GM23248 (cell line): ENCODE data around the gene SEMA3G. TPM values are rescaled to one million over a fixed set of nuclear protein-coding genes. Genes with fewer than 3 reads are reported as not detected.

ENCODE experiments used
- DNase-seq: peaks from one replicate; pipeline ENCODE4 v3.0.0-alpha.2; 2015
- H2AFZ ChIP-seq: fragments of 200-600 bp; sonication (generic); 2 replicates; pipeline ENCODE4 v1.6.1; 2016; ENCODE audit warnings: antibody characterized with exemption
- H3F3A ChIP-seq: fragments of 200-600 bp; sonication (generic); 2 replicates; pipeline ENCODE4 v1.6.1; 2016; ENCODE audit warnings: mild to moderate bottlenecking, antibody characterized with exemption, mixed run types; ENCODE audit not compliant: insufficient read depth
- H3K27ac ChIP-seq: fragments of 200-600 bp; sonication (generic); 2 replicates; pipeline ENCODE4 v1.5.1; 2016; ENCODE audit warnings: mild to moderate bottlenecking
- H3K27me3 ChIP-seq: fragments of 200-600 bp; sonication (generic); replicated peaks from 2 replicates; pipeline ENCODE4 v1.6.1; 2016; ENCODE audit warnings: mild to moderate bottlenecking; ENCODE audit not compliant: insufficient read depth
- H3K36me3 ChIP-seq: fragments of 200-600 bp; sonication (generic); 2 replicates; pipeline ENCODE4 v1.6.1; 2016; ENCODE audit warnings: low read depth, mild to moderate bottlenecking
- H3K4me1 ChIP-seq: fragments of 200-600 bp; sonication (generic); 2 replicates; pipeline ENCODE4 v1.6.1; 2016; ENCODE audit warnings: mild to moderate bottlenecking; ENCODE audit not compliant: insufficient read depth
- H3K4me2 ChIP-seq: fragments of 200-600 bp; sonication (generic); one replicate; pipeline ENCODE4 v1.6.1; 2016; ENCODE audit warnings: mild to moderate bottlenecking; ENCODE audit not compliant: unreplicated experiment
- H3K4me3 ChIP-seq: fragments of 200-600 bp; sonication (generic); 2 replicates; pipeline ENCODE4 v1.5.1; 2016; ENCODE audit warnings: mild to moderate bottlenecking
- H3K79me2 ChIP-seq: fragments of 200-600 bp; sonication (generic); 2 replicates; pipeline ENCODE4 v1.6.1; 2016; ENCODE audit warnings: mild to moderate bottlenecking; ENCODE audit not compliant: insufficient read depth
- H3K9ac ChIP-seq: fragments of 200-600 bp; sonication (generic); 2 replicates; pipeline ENCODE4 v1.6.1; 2016; ENCODE audit warnings: mild to moderate bottlenecking
- H3K9me2 ChIP-seq: fragments of 200-600 bp; sonication (generic); 2 replicates; pipeline ENCODE4 v1.6.1; 2016; ENCODE audit warnings: mixed run types, mild to moderate bottlenecking, moderate library complexity; ENCODE audit not compliant: insufficient read depth
- H3K9me3 ChIP-seq: fragments of 200-600 bp; sonication (generic); one replicate; pipeline ENCODE4 v1.6.1; 2017; ENCODE audit warnings: low read depth
- H4K20me1 ChIP-seq: fragments of 200-600 bp; sonication (generic); 2 replicates; pipeline ENCODE4 v1.6.0; 2016; ENCODE audit not compliant: insufficient read depth
- EZH2 ChIP-seq: fragments of 200-600 bp; sonication (generic); IDR thresholded peaks from 2 replicates; pipeline ENCODE4 v1.6.1; 2018; ENCODE audit warnings: antibody characterized with exemption, mild to moderate bottlenecking; ENCODE audit not compliant: insufficient read depth, poor library complexity, severe bottlenecking
- EZH2phosphoT487 ChIP-seq: fragments of 200-600 bp; sonication (generic); IDR thresholded peaks from 2 replicates; pipeline ENCODE4 v1.6.1; 2018; ENCODE audit warnings: antibody characterized with exemption, moderate library complexity, mild to moderate bottlenecking, low read depth; ENCODE audit not compliant: insufficient read depth
- WGBS, 2 experiments: methylation state at CpG; one replicate each; pipeline ENCODE4 v1.1.6; 2015 to 2017; ENCODE audit warnings: low lambda C conversion rate in 2 of 2, low coverage in 1 of 2; ENCODE audit errors: missing lambda C conversion rate in 2 of 2; 5-methylcytosine and 5-hydroxymethylcytosine counted together
- in situ Hi-C: fragments of 300-500 bp; cut with MboI; formaldehyde crosslinking; loops from 2 replicates; pipeline ENCODE4 v1.15.0; 2020
- polyA plus RNA-seq: library from polyadenylated mRNA; unstranded; fragments of >200 nt; fragmentation: Nextera tagmentation; extraction: Ambion mirVana; gene quantifications from 2 replicates; pipeline ENCODE4 v1.2.1, GENCODE V29; 2016
- total RNA-seq: library from RNA; depleted of rRNA; stranded (reverse); fragments of >200 nt; shearing (Covaris generic); gene quantifications from 2 replicates; pipeline ENCODE4 v1.2.3, GENCODE V29; 2014

SEMA3G gene
- total and polyA plus RNA-seq, 2 experiments from 2014 or later, result 0.21 TPM; not detected in 1

DNA sequence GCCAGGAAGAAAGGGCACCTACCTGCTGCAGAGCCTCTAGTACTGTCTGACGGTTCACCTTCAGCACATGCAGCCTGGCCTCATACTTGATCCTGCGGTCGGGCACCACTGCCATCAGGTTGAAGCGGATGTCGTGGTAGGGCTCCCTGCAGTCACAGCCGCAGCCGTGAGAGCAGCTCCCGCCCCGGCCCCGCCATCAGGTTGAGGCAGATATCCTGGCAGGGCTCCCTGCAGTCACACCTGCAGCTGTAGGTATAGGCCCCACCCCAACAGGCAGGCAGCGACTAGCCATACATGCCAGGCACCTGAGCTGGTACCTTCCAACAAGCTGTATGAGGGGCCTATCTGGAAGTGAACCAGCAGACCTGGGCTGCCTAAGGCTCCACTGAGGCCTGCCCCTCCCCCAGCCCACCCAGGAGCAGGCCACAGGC lies 38.7 kb downstream of the SEMA3G start:
- peaks cover 6% of the 10 kb centered on the region; the same call in 1 of the 2 replicates for H3K36me3 ChIP-seq
- no peak for DNase-seq
- no peak for TF ChIP-seq EZH2
- TF ChIP-seq EZH2phosphoT487, result no peak

GRCh38 chr3:52405601-52406110 lies 39.2 kb downstream of the SEMA3G start:
- Histone ChIP-seq H3K4me3 (no peak overlapping the region), H3K9ac (no peak overlapping the region), H3F3A (no peaks in the 10 kb centered on the region), H3K27ac (no peak overlapping the region), H3K36me3 (peaks cover 6% of the 10 kb centered on the region; the same call in 1 of the 2 replicates), H2AFZ (no peak overlapping the region), H4K20me1 (no peaks in the 10 kb centered on the region), H3K9me2 (no peaks in the 10 kb centered on the region), H3K79me2 (peaks cover 35% of the 10 kb centered on the region), H3K4me1 (peaks cover 9% of the 10 kb centered on the region), H3K9me3 (no peaks in the 10 kb centered on the region), H3K27me3 (no peaks in the 10 kb centered on the region), H3K4me2 (no peak overlapping the region)
- 88 to 91% methylated on average over 4 of the region's 4 CpGs for WGBS, 2 experiments
- in situ Hi-C loops, result no loop called here
- no peak for TF ChIP-seq EZH2phosphoT487
- no peak for TF ChIP-seq EZH2
- DNase-seq, result no peak

More for the DNA sequence above, 38.7 kb downstream of the SEMA3G start:
- Histone ChIP-seq H3K4me2 (no peak overlapping the region), H3K9me3 (no peaks in the 10 kb centered on the region), H3K4me3 (no peak overlapping the region), H3K9me2 (no peaks in the 10 kb centered on the region), H3K9ac (no peak overlapping the region), H4K20me1 (no peaks in the 10 kb centered on the region), H3K27me3 (no peaks in the 10 kb centered on the region), H3K4me1 (peaks cover 9% of the 10 kb centered on the region), H3K27ac (no peak overlapping the region), H3F3A (peaks cover 5% of the 10 kb centered on the region), H2AFZ (no peak overlapping the region), H3K79me2 (peaks cover 38% of the 10 kb centered on the region)
- in situ Hi-C loops, result no loop called here
- WGBS, 2 experiments, result 94 to 100% methylated on average over 6 to 7 of the region's 11 CpGs

GRCh38 chr3:52405066-52405465 lies 39.8 kb downstream of the SEMA3G start:
- peaks cover 6% of the 10 kb centered on the region; the same call in 1 of the 2 replicates for H3K36me3 ChIP-seq
- no peak overlapping the region for H2AFZ ChIP-seq
- no peak overlapping the region for H3K9ac ChIP-seq
- H3K9me3 ChIP-seq, result no peaks in the 10 kb centered on the region
- TF ChIP-seq EZH2phosphoT487 (no peak), EZH2 (no peak)
- H3K4me3 ChIP-seq, result no peak overlapping the region
- no peaks in the 10 kb centered on the region for H3K9me2 ChIP-seq
- H3K4me2 ChIP-seq, result no peak overlapping the region
- no peaks in the 10 kb centered on the region for H3K27me3 ChIP-seq
- peaks cover 9% of the 10 kb centered on the region for H3K4me1 ChIP-seq
- no peak for DNase-seq
- no peaks in the 10 kb centered on the region for H4K20me1 ChIP-seq
- H3F3A ChIP-seq, result no peaks in the 10 kb centered on the region
- peaks cover 35% of the 10 kb centered on the region for H3K79me2 ChIP-seq
- in situ Hi-C loops, result no loop called here
- H3K27ac ChIP-seq, result no peak overlapping the region
- WGBS, 2 experiments, result 91 to 94% methylated on average over 6 of the region's 6 CpGs

DNA sequence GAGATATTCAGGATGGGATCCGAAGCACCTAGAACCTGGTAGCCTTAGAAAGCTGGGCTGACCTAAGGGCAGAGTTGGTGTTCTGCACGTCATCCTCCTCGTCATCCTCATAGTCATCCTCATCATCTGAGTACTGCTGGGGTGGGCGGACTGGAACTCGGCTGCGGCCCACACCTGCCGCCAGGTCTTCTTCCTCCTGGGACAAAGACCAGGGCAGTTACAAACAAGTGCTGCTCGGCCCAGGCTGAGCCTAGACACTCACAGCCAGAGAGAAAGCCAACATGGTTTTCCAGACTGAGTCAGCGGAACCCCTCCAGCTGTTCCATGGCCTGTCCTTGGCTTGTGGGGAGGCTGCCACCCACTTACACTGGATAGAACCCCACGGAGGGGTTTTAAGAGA lies 40.5 kb downstream of the SEMA3G start:
- no peaks in the 10 kb centered on the region for H3K9me2 ChIP-seq
- no peak overlapping the region for H3K4me3 ChIP-seq
- in situ Hi-C loops, result no loop called here
- H3K4me2 ChIP-seq, result no peak overlapping the region
- H3K36me3 ChIP-seq, result peaks cover 6% of the 10 kb centered on the region; the same call in 1 of the 2 replicates
- peaks cover 9% of the 10 kb centered on the region for H3K4me1 ChIP-seq
- no peaks in the 10 kb centered on the region for H3F3A ChIP-seq
- H3K9me3 ChIP-seq, result no peaks in the 10 kb centered on the region
- no peaks in the 10 kb centered on the region for H4K20me1 ChIP-seq
- TF ChIP-seq EZH2phosphoT487 (no peak), EZH2 (no peak)
- peaks cover 30% of the 10 kb centered on the region for H3K79me2 ChIP-seq
- H2AFZ ChIP-seq, result no peak overlapping the region
- no peak for DNase-seq
- WGBS, 2 experiments, result 92 to 94% methylated on average over 10 of the region's 10 CpGs
- no peaks in the 10 kb centered on the region for H3K27me3 ChIP-seq
- H3K27ac ChIP-seq, result no peak overlapping the region
- H3K9ac ChIP-seq, result no peak overlapping the region
